Omental fat pad (tissue), 4 donors: ENCODE results near the gene TSC1. TPM values are rescaled to one million over a fixed set of nuclear protein-coding genes. Genes with fewer than 3 reads are reported as not detected.

ENCODE experiments used
- ATAC-seq: fragments of 150-250 bp; one replicate; pipeline ENCODE4 v1.9.1; 2016; ENCODE audit warnings: mild to moderate bottlenecking, moderate library complexity; ENCODE audit not compliant: low FRiP score
- DNase-seq: peaks from one replicate; pipeline ENCODE4 v3.0.0-alpha.2; 2019; ENCODE audit warnings: low spot score
- CTCF ChIP-seq, 3 donors: fragments of 450-650 bp; IDR thresholded peaks; one replicate each; pipeline ENCODE4 v1.5.1; 2016 to 2017; ENCODE audit warnings: antibody characterized with exemption in 3 of 3, mild to moderate bottlenecking in 3 of 3, moderate library complexity in 2 of 3
- total RNA-seq, 4 donors: library from RNA; depleted of rRNA; stranded (reverse); fragments of >200 nt; gene quantifications; one replicate each; pipeline ENCODE4 v1.1.0, GENCODE V29; 2016

The TSC1 gene
- total RNA-seq, 4 donors from 2014 or later, result 40.7 to 68.4 (median 46.5) TPM

GRCh38 chr9:132935026-132935425 lies 9.4 kb downstream of the TSC1 start:
- no peak for DNase-seq
- TF ChIP-seq CTCF (IDR thresholded peaks at IDR 0.05), result no peak
- no peak for ATAC-seq

DNA sequence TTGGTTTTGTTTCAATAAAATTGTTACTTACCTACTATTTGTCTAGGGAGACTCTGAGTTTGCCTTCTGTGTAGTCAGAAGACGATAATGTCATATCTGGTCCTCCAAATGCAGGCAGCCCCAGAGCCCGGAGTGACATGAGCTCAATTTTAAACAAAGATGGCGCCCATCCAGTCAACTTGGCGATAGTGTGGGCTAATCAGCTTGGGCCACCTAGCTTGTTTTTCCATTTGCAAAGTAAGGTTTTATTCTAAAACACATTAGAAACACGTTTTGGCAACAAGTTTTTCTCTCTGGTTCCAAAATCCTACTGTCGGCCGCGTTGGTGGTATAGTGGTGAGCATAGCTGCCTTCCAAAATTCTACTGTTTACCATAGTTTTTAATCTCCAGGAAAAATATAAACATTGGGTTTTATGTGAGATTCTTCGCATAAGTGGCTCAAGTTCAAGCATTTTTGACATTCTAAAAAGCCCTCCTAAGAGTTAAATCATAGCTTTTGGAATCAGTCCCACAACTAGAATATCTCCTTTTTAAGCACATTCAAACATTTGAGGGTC lies 13.2 kb downstream of the TSC1 start:
- DNase-seq (no peak), ATAC-seq (no peak)
- TF ChIP-seq CTCF (IDR thresholded peaks at IDR 0.05), result no peak

GRCh38 chr9:132927704-132928103 lies 16.7 kb downstream of the TSC1 start:
- no peak for TF ChIP-seq CTCF (IDR thresholded peaks at IDR 0.05)
- ATAC-seq (no peak), DNase-seq (no peak)

- DNase-seq, result no peak
- no peak for ATAC-seq
- no peak for TF ChIP-seq CTCF (IDR thresholded peaks at IDR 0.05)
These were observed 21.0 kb downstream of the TSC1 start for GRCh38 chr9:132923346-132923902.

DNA sequence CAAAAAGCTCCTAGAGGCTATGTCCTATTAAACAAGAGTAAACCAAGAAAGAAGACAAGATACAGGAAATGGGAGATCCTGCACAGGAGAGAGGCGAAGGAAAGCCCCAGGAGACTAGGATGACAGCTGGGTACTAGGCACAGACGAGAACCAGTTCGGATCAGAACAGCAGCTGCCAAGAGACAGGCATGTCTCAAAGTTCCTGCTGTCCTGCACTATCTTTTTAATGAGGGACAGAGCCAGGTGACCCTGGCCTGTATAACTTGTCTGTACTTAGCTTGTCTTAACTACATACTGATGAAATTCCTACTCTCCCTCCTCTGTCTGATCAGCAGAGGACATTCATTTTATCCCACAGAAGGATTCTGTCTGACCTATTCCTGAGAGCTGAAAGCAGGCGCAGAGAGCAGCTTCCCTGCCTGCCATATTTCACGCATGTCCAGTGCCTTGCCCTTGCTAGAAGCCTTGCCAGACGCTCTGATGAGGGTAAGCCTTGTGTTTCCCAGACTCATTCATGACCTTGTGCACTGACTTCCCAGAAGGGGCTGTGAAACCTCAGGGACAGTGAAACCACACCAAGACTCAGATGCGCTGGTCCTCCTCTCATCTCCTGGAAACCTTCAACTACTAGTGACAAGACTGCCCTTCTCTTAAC lies 24.7 kb downstream of the TSC1 start:
- DNase-seq (no peak), ATAC-seq (no peak)
- no peak for TF ChIP-seq CTCF (IDR thresholded peaks at IDR 0.05)

GRCh38 chr9:132914924-132915323 lies 29.5 kb downstream of the TSC1 start:
- ATAC-seq, result no peak
- DNase-seq, result no peak
- no peak for TF ChIP-seq CTCF (IDR thresholded peaks at IDR 0.05)

DNA sequence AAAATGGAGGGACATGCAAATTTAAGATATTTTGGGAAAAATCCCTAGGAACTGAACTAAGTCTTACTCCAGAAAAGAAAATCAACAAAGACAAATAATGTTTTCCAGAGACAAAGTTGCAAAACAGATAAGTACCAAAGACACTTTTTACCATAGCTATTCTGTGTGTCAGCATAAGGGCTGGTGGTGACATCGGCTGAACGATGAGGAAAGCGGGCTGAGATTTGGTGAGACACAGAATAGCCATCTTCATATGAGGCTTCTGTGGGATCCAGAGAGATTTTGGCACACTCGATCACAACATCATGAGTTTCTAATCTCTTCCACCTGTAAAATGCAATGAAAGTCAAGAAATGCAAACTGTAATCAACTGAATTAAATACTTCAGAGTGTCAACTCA lies 32.3 kb downstream of the TSC1 start:
- TF ChIP-seq CTCF (IDR thresholded peaks at IDR 0.05), result no peak
- ATAC-seq (no peak), DNase-seq (no peak)
